ENCODE results near the gene HOXA7. TPM values are rescaled to one million over a fixed set of nuclear protein-coding genes. Genes with fewer than 3 reads are reported as not detected.

HOXA7 gene
- total RNA-seq, 1 experiment from 2014 or later: not detected

DNA sequence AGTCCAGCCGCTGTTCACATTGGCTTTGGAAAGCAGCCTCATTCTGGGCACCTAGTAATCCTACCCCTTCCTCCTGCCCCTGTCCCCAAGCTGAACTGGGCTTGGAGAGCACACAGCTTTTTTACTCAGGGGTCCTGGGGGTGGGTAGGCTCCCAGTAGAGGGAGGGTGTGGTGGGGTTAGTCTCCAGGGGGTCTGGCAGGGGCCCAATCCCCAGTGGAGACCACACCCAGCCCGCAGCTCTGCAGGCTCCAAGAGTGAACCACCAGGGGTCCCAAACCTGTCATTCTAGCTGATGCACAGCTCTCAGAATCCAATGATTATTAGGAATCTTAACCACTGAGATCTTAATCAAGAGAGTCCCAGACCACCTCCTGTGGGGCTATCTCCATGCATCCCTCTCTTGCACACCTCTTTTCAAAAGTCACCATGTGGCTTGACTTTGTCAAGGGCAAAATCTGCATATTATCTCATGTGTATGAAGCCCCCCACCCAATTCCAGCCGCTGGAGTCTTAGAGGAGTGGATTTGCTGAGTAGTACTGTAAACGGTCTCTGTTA lies 25.9 kb upstream of the HOXA7 start:
- no peak for DNase-seq (ENCODE audit: low spot score)

DNA sequence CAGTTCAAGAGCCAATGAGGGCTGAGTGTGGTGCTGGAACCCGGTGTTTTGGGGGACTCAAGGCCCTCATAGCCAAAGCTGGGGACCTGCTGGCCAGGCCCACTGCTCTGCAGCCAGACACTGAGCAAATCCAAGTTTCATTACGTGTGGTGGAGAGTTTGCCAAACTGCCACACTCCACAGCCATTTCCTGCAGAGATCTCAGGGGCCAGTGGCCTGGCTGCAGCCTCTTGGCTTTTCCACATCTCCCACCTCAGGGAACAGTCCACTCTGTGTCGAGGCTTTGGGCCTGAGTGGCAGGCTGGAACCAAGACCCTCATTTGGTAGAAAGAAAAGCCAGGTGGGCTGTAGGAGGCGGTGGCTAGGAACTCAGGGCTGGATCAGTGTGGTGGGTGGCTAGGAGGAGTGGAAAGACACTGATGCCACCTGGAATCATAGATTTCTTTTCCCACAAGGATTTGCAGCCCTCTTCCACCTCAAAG lies 25.4 kb upstream of the HOXA7 start:
- no peak for DNase-seq (ENCODE audit: low spot score)

DNA sequence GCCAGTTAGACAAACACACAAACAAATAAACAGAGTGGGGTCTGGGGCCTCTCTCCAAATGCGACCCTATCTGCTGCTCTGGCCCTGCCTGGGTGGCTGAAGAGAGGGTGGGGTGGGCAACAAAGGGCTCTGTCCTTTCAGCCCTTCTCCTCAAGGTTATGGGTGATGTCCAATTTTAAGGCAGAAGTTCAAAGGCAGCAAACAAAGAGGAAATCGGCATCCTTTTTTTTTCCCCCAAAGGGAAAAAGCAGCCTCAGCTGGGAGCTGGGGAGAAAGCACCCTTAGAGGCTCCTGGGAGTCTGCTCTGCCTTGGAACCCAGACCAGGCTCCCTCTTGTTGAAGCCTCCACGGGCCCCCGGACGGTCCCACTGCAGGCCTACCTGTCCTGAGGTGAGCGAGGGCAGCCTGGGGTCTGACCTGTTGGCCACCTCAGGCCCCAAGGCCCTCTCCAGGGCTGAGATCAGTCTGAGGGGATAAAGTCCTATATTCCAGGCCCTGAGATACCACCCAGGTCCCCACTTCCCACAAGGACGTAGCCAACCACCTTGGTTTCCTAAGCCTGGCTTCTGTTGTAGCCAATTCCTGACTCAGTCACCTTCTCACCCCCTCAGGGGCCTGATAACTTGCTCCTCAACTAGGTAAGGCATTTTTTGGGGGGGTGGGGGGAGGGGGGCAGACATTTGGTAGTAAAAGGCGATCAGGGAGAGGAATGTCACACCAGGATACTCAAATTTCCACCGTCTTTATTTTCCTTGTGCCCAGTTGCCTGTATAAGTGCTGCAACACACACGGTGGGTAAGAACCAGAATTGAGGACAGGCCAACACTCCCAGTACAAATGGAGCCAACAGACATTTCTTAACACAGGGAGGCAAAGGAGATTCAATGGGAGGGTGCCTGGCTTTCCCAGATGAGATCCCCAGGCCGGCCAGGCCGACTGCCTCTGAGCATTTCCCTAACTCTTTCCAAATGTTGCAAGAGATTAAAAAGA lies 24.3 kb upstream of the HOXA7 start:
- DNase-seq (ENCODE audit: low spot score): no peak

DNA sequence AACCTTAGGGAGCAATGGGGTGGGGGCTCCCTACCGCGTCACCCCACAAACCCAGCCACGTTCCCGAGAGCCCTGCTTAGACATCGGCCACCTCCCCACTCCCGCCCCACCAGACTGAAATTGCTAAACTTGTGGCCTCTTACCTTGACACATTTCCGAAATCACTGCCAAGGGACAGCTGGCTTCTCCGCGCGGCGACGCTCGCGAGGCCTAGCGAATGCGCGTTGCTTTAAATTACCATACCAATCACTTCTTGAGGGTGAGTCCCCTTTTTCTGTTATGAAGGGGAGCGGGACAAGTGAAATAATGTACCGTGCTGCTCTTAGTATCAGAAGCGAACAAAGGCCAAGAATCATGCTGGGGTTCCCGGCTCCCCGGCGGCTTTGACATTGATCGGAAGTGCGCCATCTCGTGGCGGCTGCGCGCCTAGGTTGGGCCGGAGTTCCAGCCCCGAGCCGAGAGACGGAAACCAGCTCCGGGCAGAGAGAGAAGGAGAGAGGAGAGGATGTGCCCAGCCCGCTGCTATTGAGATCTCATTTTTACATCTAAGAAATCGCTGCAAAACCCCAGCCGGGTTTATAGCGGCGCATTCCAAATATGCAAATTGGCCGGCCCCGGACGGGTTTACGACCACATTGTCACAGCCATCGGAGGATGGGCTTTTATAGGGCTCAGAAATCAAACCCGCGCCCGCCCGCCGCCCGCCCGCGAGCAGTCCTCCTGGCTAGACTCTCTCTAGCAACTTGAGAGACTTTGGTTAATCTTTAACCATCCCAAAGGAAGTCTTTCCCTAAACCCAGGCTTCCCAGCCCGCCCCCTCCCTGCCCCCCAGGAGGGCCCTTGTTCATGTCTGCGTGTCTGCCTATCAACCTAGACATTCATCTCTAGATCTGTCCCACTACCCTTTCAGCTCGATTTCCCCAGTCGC lies 23.3 kb upstream of the HOXA7 start:
- DNase-seq (ENCODE audit: low spot score): no peak

DNA sequence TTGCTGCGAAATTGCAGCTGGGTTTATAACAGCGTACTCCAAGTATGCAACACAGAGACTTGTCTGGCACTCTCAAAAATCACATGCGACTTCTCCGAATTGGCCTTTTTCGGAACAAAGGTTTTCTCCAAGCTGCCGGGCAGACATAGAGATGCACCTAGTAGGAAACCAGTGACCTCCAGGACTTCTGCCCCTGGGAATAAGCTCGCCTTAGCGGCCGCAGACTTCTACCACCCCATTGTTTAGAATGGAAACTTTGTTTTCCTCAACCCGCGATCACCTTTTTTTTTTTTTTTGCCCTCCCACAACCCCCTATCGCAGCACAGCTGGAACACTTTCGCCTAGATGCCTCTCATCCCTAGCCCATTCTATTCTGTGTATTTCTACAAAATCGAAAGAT lies 22.6 kb upstream of the HOXA7 start:
- no peak for DNase-seq (ENCODE audit: low spot score)

DNA sequence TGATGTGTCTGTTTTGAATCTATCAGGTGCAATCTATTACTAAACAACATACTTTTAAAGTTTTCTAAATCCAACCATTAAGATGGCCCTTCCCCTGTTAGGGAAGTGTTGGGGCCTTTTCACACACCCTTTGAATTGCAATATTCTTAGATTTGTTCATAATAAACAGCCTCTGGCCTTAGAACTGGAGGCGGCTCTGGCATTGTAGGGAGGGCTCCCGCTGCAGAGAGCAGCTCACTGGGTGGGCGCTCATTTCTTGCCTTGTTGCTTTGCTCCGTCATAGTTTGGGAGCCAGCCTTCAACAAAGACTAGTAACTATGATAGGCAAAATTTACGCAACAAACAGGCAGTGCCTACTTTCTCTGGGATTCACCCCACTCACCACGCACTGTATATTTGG lies 21.9 kb upstream of the HOXA7 start:
- DNase-seq (ENCODE audit: low spot score): no peak

DNA sequence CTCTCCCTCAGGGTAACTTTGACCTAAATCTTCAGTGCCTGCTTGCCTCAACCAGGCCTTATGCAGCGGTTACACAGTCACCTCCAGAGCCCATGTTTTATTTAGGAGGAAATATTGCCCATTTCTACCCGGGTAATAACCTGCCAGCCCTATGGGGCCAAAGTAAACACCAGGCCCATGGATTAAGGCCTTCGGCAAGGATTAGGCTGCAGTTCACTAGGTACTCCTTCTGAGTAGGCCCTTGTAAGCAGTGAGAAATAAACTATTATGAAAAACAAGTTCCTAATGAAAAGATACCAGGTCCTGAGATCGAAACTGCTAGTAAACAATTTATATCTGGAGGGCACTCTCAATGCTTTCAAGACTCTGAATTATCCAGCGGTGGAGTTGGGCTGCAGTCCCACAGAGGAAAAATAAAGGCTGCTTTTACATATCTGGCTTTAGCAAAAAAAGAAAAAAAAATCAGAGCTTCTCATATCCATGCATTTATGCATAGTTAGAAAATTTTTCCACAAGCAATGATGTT lies 21.4 kb upstream of the HOXA7 start:
- no peak for DNase-seq (ENCODE audit: low spot score)

DNA sequence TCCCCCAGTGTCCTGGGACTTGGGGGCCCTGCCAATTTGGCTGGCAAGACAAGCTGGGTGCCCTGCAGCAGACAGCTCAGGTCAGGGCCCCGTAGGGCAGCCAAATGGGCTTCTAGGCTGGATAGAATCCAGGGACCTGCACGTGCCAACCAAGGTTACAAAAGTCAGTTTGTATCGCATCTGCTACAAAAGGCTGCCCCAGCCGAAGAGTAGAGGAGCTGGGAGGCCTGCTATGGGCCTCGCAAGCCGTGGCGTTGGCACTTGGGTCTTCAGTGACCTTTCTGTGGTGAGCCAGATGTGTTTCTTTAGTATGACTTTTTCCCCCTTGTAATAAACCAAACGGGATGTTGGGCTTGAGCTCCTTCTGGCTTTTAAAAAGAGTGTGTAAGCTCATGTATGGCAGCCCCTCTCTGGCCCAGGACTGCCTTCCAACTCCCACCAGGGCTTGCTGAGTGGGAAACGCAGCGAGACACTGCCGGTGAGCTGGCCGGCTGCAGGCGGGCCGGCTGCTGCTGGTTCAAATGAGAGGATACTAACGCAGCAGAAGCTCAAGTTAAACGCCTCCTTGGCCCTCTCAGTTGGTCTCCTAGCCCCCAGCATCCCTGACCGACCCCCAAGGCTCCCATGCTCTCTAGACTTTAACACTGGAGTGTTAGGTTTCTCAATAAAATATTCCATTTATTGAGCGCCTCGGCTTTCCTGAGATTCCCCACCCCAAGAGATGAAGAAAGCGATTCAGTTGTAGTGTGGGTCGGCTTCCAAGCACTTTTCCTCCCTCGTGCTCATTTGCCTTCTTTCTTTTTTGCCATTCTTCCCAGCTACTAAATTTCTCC lies 20.7 kb upstream of the HOXA7 start:
- DNase-seq (ENCODE audit: low spot score): no peak

DNA sequence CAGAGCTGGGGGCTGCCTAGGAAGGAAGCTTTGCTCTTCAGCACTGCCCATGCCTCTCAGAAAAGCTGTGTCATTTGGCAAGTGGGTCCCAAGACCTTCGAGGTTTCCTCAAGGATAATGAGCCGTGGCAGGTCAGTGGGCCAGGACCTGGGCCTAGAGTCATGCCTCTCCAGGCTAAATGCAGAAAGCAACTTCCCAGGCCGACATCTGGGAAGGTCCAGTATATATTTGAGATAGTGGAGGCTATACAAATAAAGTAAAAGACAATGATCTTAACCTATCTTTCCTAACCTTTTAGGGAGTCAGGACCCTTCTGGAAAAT lies 20.0 kb upstream of the HOXA7 start:
- DNase-seq (ENCODE audit: low spot score): no peak

DNA sequence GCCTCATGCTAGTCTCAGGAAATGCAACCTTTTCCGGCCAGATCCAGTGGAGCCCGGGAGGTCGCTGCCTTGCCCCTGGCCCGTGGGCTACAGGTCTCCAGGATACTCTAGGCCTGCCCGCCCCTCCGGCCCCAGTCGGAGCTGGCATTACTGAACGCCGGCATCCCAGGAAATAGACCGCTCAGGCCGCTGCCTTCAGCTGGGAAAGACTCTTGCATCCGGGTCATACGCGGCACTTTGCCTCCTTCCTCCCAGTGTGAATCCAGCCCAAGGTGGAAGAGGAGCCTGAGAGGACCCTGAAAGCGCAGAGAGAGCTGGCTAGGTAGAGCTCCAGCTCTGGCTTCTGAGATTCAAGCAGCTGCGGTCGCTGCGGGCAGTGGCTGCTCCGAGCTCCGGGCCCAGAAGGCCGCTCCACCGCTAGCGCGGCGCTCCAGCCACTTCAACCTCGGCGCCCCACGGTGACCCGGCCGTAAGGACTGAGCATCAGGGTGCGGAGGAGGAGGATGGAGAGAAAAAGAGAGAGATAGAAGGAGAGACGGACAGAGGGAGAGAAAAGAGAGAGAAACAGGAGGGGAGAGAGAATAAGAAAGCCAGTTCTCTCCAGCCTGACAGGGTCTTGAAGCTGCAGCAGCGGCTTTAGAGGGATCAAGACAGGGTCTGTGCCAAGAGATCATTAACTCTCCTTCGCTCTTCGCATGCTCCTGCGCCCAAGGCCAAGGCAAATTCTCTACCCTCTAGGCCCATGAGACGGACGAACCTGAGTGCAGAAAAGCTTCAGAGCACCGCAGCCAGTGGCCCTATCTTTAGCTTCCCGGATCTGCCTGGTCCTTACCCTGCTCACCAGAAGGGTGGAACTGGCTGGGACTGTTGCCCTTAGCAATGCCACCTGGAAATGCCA lies 19.4 kb upstream of the HOXA7 start:
- no peak for DNase-seq (ENCODE audit: low spot score)

DNA sequence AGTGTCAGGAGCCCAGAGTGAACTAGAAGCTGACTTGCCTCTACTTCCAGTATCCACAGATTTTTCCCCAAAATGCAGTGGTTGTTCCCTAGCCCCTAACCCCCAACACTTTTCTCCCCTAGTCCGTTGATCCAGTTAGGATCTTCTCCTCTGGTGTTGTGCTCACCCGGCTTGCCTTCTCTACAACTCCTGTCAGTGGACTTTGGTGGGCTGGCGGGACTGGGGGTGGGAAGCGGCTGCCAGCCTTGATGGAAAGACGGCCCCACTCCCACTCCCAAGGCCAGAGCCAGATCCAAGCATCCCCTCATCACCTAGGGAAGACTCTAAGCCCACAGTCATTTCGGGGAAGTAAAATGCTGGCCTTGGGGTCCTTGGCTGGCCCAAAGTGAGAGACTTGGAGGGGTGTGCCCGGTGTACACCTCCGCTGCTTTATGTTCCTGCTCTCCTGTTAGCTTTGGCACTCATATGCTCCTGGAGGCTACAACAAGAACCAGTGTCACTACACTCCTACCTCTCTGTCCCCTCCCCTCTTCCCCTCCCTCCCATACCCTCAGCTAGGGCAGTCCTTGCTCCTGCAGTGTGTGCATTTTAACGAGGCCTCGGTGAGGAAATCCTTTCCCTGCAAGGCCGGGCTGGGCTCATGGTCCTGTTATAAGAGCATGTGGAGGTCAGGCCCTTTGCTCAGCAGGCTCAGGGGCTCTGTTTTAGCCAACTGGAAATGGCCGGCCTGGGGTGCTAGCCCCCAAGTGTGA lies 18.6 kb upstream of the HOXA7 start:
- DNase-seq (ENCODE audit: low spot score): no peak

DNA sequence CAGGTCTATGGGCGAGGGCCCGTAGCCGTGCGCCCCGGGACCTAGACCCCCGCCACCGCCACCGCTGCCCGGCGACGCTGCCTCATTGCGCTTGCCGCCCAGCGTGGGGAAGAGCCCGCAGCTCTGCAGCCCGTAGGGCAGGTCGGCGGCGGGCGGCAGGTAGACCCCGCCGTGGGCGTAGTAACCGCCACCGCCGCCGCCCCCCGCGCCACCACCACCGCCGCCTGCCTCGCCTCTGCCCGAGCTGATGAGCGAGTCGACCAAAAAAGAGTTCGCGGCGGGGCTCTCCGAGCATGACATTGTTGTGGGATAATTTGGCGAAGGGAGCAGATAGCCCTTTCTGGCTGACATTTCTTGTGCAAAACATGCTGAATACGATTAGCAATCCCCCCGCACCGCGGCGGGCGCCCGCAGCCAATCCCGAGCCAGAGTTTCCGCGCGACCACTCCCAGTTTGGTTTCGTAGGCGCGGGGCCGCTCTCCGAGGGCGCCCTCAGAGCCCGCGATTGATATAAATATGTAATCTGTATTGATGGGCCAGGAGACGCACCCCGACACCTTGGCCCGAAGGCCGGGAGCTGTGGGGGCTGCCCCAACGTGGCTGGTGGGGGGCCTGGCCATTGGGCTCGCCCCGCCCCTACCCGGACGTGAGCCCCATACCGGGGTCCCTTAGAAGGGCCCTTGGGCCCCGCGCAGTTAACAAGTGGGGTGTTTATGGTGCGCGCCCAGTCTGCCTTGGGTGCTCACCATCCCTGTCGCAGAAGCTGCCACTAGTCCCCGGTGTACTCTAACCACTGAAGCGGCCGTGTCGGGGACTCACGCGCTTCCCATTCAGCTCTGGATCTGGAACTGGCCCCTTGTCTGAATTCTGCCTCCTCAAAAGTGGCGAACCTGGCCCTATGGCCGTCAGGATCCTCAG lies 17.7 kb upstream of the HOXA7 start, which contains the start of gene HOXA10:
TSS of gene HOXA10 (minus strand) at position 365 of the 918 bp plus-strand sequence. CDS start at position 351, 14 bp downstream.
- DNase-seq (ENCODE audit: low spot score): no peak

DNA sequence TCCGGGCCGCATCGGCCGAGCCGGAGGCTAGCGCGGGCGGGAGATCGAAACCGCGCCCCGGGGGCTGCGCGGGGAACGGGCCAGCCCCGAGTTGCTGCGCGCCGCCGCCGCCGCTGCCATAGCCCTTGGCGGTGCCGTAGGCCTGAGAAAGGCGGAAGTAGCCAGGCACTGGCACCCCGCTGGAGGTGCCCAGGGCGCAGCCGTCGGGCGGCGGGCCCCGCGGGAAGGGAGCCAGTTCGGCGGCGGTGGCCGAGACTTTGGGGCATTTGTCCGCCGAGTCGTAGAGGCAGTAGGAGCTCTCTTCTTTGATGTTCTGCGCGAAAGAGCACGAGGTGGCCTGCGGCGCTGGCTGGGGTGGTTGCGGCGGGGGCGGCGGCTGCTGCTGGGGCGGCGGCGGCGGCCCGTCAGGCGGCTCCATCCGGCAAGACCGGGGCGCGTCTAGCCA lies 17.1 kb upstream of the HOXA7 start:
- no peak for DNase-seq (ENCODE audit: low spot score)

DNA sequence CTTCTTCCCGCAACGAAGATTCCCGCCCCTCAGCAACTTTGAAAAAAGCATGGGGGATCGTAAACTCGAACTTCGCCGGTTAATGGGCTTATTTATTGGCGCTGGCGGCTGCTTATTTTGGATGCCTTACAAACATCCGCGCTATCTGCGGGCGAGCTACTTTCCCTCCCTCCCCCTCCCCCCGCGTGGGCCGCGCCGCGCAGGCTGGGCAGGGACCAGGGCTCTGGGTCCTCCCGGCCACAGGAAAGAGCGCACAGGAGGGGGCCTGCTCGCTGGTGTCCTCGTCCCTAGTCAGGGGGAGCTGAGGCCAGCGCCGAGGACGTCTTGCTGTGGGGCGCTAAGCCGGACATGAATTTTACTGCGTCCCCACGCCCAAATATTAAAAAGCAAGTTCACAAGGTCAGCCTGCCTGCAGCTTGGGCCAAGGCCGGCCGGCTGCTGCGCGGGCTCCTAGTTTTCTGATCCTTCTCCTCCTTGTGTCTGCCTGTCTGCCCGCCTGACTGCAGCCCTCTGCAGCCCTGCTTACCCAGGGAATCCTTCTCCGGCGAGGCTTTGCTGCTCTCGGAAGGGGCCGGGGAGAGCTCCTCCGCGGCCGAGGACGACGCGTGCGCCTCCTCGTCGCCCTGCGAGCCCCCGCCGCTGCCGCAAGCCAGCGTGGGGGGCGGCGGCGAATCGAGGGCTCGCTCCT lies 16.5 kb upstream of the HOXA7 start:
- peak; percentile 77 for DNase-seq (ENCODE audit: low spot score)

DNA sequence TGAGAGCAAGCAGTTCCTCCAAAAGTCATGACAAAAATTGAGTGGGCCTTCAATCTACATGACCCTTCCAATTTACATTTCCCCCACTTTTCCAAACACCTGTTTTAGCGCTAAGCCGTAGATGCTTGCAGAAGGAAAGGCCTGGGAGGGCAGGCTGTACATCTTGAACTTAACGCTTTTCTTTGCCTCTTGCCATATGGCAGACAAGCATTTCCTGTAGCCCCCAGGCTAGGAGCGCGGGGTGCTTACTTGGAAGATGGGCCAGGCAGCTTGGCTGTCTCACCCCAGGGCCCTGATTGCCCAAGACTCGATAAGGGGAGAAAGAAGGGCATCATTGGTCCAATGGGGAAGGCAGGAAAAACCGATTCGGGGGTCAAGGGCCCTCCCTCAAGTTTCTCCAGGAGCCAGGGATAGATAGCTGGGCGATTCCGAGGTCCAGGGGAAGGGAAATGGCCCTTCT lies 15.9 kb upstream of the HOXA7 start:
- DNase-seq (ENCODE audit: low spot score): peak; percentile 61

DNA sequence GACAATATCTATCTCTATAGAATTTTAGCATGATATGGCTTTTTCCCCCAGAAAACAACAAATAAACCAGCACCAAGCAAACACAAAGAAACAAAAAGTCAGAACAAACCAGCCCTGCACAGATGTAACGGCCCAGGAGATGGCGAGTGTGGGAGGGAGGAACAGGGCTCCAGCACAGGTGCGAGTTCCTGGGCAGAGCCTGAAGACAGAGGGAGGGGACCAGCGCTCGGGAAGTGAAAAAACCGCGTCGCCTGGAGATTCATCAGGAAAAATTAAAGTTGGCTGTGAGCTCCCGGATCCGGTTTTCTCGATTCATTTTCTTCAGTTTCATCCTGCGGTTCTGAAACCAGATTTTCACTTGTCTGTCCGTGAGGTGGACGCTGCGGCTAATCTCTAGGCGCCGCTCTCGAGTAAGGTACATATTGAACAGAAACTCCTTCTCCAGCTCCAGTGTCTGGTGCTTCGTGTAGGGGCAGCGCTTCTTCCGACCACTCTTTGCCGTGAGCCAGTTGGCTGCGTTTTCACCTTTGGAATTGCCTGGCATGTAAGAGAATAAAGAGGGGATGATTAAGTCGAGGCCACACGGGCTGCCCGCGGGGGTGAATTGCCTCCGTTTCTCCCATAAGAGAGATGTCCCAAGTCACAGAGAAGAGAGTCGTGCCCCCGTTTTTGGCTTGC lies 15.3 kb upstream of the HOXA7 start:
- DNase-seq (ENCODE audit: low spot score): no peak

DNA sequence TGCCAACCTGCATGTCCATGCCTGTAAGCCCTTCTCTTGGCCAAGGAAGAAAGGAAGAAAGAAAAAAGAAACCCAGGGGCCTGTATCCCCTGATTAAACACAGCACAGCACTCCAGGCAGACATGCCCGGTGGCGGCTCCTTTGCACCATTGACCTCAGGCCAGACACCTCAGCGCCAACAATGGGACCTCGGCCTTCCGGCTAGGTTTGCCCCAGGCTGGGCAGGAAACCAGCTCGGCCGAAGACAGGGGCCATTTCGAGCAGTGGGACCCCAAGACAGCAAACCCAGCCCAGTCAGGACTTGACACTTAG lies 14.8 kb upstream of the HOXA7 start:
- no peak for DNase-seq (ENCODE audit: low spot score)
